NOMO-1 (cell line): ENCODE measurements around the gene MRPS18B.

Experiments
- DNase-seq, 2 experiments: peaks; one replicate each; lab custom pipeline; 2025; ENCODE audit not compliant: unreplicated experiment in 2 of 2; lab: John Stamatoyannopoulos, UW

The MRPS18B gene

GRCh38 chr6:30617565-30618269 lies at the start of gene MRPS18B:
Gene MRPS18B (plus strand): TSS chr6:30617840. CDS start chr6:30617866, 26 bp downstream.
- peak; percentile 97 to 99 for DNase-seq

GRCh38 chr6:30568245-30568644 lies 49.4 kb upstream of the MRPS18B start:
- no peak for DNase-seq

- DNase-seq: no peak
Observed at GRCh38 chr6:30570263-30570662, 47.4 kb upstream of the MRPS18B start.

GRCh38 chr6:30570740-30571074 lies 46.9 kb upstream of the MRPS18B start:
- DNase-seq: no peak

GRCh38 chr6:30571075-30571761 lies 46.4 kb upstream of the MRPS18B start, which contains the start of gene ABCF1:
Gene ABCF1 (plus strand): TSS chr6:30571442. CDS start chr6:30571488, 46 bp downstream.
- DNase-seq: peak; percentile 95 to 98

- DNase-seq: no peak
Observed at GRCh38 chr6:30571762-30572082, 45.9 kb upstream of the MRPS18B start.

- no peak for DNase-seq
Observed at GRCh38 chr6:30572148-30572547, 45.5 kb upstream of the MRPS18B start.

- DNase-seq: no peak
Observed at GRCh38 chr6:30573113-30573512, 44.5 kb upstream of the MRPS18B start.

- DNase-seq: no peak
Observed at GRCh38 chr6:30578051-30578450, 39.6 kb upstream of the MRPS18B start.

- no peak for DNase-seq
Observed at GRCh38 chr6:30583921-30584320, 33.7 kb upstream of the MRPS18B start.

GRCh38 chr6:30589754-30590358 lies 27.8 kb upstream of the MRPS18B start:
- no peak for DNase-seq

- no peak for DNase-seq
Observed at GRCh38 chr6:30590509-30590908, 27.1 kb upstream of the MRPS18B start.

GRCh38 chr6:30591008-30591407 lies 26.6 kb upstream of the MRPS18B start:
- DNase-seq: no peak

GRCh38 chr6:30592287-30592686 lies 25.4 kb upstream of the MRPS18B start:
- no peak for DNase-seq

GRCh38 chr6:30597315-30598144 lies 20.1 kb upstream of the MRPS18B start:
- DNase-seq: peak; percentile 34 to 55

GRCh38 chr6:30598912-30599624 lies 18.6 kb upstream of the MRPS18B start:
- DNase-seq: no peak

- DNase-seq: no peak
Observed at GRCh38 chr6:30599625-30600324, 17.9 kb upstream of the MRPS18B start.

- DNase-seq: no peak
Observed at GRCh38 chr6:30600451-30600961, 17.1 kb upstream of the MRPS18B start.

- DNase-seq: no peak
Observed at GRCh38 chr6:30601436-30601814, 16.2 kb upstream of the MRPS18B start.
